Choroid plexus epithelial cell (primary cell): ENCODE data around the gene RGS12.

ENCODE experiments used
- DNase-seq: peaks from one replicate; pipeline ENCODE4 v3.0.0-alpha.2; 2010; ENCODE audit warnings: low read depth
- H3K4me3 ChIP-seq: 2 replicates; pipeline ENCODE4 v1.5.1; 2011; ENCODE audit warnings: low read depth, mild to moderate bottlenecking, control low read depth, low read length, moderate library complexity
- TF ChIP-seq, protein P1 (sequence below): conservative IDR thresholded peaks from 2 replicates; pipeline ENCODE4 v1.5.1; 2011; ENCODE audit warnings: low read depth, mild to moderate bottlenecking, control low read depth, inconsistent platforms, low read length, moderate library complexity

The RGS12 gene

DNA sequence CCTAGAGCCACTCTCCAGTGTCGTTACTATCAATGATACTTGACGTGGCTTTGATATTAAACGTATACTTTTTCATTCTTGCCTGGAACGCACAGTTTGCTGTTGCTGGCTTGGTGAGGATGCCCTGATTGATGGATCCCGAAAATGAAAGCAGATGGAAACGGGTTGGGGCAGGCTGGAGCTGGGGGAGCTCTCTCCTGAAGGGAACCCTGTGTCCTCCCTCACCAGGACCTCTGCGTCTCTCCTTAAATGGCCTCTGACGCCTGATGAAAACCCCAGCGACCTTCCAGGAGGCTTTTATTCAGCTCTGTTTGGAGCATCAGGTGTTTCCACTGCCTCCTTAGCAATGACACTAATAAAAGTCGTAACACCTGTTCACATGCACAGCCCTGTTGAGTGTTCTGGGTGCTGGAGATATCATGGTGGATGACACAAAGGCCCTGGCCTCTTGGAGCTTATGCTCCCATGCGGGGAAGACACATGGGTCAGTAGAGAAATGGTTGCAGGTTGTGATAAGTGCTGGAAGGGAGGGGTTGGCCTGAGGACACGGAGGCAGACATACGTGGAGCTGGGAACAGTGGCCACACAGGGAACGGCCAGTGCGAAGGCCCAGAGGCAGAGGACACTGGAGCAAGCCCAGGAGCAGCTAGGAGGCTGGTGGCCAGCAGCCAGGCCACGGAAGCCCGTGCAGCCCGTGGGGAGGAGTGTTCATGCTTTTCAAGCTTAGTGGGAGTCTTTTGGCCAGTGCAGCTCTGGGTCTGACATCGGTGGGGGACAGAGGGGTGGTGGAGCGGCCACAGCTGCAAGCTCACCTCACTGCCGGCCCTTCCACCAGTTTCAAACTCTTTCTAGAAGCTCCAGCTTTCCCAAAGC is 36.4 kb upstream of the RGS12 start:
- TF ChIP-seq, protein P1, sequence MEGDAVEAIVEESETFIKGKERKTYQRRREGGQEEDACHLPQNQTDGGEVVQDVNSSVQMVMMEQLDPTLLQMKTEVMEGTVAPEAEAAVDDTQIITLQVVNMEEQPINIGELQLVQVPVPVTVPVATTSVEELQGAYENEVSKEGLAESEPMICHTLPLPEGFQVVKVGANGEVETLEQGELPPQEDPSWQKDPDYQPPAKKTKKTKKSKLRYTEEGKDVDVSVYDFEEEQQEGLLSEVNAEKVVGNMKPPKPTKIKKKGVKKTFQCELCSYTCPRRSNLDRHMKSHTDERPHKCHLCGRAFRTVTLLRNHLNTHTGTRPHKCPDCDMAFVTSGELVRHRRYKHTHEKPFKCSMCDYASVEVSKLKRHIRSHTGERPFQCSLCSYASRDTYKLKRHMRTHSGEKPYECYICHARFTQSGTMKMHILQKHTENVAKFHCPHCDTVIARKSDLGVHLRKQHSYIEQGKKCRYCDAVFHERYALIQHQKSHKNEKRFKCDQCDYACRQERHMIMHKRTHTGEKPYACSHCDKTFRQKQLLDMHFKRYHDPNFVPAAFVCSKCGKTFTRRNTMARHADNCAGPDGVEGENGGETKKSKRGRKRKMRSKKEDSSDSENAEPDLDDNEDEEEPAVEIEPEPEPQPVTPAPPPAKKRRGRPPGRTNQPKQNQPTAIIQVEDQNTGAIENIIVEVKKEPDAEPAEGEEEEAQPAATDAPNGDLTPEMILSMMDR, result no peak
- H3K4me3 ChIP-seq, result no peak overlapping the region
- no peak for DNase-seq

DNA sequence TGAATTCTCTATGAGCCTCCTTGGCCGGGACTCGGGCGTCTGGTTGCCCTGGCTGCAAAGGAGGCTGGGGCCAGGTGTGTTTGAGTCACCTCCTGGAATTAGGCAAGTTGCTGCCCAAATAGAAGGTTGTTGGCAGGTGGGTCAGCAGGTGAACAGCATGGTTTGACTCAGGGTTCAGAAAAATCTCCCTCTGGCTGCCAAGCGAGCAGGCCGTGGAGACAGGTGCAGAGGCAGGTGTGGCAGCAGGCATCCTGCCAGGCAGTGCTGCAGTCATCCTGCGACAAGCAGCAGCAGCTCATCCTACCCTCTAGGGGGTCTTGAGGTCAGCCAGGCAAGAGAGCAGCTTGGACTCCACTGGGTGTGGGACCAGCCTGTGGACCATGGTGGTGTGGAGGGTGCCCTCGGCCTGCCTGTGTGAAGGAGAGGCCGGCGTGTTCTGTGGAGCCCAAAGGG is 35.7 kb upstream of the RGS12 start:
- TF ChIP-seq, protein P1, result no peak
- DNase-seq, result no peak
- H3K4me3 ChIP-seq, result no peak overlapping the region

DNA sequence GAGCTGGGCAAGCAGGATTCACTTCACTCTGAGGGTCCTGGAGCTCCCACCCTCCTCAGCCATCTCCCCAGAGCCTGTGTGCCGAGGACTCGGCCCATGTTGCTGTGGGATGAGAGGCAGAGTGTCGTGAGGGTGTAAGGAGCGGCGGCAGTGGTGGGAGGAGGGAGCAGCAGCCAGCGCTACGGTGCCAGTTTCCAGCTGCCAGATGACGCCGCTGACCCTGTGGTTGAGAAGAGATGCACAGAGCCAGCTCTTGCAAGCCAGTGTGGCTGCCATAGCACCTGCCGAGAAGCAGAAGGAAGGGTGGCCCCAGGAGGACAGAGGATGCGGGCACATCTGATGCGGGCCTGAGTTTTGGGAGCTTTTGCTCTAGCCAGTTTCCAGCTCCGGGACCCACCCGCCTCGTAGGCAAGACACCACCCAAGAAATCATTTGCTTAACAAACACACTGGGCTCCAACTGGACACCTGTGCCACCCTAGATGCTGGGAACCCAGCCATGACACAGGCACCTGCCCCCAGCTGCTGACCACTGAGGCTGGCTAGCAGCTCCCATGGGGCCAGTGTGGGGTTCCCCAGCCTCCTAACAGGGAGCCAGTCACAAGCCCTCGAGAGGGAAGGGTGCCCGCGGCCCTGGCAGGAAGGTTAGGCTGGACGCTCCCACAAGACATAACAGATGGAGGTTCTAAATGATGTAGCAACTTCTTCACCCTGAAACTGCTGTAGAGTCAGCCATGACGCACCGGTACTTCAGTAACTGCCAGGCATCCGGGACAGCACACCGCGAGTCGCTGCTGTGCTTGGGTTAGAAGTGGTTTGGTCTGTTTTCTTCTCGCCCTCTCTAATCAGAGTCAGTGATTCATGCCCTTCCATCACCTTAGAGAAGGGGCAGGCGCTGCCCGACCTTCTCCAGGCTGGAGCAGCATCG is 35.0 kb upstream of the RGS12 start:
- no peak overlapping the region for H3K4me3 ChIP-seq
- peak; percentile 23 for DNase-seq
- TF ChIP-seq, protein P1, result no peak

DNA sequence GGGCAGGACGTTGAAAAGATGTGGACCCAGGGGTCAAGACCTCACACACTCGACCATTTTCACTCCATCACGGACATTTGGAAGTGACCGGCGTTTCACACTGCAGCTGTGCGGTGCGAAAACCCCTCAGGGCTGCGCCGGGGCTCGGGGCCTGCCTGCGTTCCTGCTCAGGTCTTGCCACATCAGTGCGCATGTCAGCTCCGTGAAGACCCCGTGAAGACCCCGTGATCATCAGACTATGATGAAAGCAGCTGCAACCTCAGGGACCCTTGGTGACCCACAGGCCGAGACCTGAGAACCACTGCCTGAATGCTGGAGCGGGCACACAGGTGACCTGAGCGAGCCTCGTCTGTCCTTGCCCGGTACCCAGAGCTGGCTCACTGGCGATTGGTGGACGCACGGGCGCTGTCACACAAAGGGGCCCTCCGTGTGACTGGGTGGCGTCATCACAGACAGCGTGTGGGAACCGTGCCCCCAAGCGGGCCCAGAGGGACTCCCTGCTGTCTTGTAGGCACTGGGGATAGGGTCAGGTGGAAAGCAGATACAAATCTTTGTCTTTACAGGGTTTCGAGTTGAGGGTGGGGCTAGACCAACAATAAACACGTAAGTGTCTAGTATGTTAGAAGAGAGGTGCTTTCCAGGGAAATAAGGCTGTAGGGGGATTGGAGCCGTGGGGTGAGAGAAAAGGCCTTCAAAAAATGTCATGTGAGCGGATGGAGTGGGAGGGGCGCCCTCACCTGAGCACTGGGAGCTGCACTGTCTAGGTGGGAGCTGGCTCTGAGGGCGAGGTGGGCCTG is 31.2 kb upstream of the RGS12 start:
- H3K4me3 ChIP-seq, result no peak overlapping the region
- TF ChIP-seq, protein P1, result no peak
- DNase-seq, result no peak

DNA sequence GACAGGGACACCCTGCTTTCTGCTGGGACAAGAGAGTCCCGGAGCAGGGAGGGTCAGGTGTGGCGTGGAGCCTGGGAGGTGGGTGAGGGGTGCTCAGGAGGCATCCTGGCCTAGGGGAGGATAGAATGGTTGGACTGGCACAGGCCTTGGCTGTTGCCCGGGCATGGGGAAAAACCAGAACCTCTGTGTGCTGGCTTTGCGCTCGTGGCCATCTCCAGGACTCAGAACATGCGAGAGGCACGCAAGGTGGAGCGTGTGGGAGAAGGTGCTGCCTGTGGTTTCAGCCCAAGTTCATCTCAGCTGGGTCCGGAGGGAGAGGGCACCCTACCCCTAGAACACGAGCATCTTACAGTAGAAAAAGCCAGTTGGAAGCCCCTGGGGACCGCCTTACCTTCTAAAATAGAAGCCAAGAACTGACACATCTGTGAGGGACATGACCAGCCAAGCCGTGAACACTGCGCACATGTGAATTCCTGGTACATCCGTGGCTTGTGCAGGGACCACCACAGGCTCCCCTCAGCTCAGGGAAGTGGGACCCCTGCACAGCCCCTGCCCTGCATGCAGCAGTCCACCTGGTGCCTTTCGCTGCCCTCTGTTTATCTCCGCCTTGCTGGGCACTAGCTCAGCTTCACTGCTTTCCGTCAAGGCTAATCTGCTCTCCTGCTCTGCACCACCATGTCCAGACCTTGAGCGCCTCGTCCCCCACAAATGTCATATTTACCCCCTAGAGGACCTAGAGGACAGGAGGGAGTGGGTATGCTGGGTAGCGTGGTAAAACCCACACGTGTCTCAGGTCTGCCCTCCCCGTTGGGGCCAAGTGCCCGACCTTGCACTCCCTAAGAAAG is 30.4 kb upstream of the RGS12 start:
- DNase-seq, result no peak
- H3K4me3 ChIP-seq, result no peak overlapping the region
- TF ChIP-seq, protein P1, result no peak
